ENCODE data around the gene PAFAH2.
A peak's percentile ranks its signal among the peaks of the same experiment; 100 is the strongest.

PAFAH2 gene

DNA sequence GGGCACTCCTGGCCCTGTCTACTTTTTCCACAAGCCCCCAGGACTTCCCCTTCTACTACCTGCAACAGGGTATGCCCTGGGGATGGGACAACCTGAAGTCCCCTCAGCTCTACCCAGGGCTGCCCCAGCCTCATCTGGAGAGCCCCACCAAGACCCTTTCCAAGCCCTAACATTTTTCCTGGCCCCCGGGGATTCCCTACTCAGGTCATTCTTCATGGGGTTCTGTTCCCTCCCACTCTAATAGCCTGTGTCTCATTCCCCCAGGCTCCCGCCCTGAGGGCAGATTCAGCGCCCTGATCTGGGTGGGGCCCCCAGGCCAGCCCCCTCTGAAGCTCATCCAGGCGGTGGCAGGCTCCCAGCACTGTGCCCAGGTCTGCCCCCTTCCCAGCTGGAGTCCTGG is 33.3 kb upstream of the PAFAH2 start:
- no peak for DNase-seq

DNA sequence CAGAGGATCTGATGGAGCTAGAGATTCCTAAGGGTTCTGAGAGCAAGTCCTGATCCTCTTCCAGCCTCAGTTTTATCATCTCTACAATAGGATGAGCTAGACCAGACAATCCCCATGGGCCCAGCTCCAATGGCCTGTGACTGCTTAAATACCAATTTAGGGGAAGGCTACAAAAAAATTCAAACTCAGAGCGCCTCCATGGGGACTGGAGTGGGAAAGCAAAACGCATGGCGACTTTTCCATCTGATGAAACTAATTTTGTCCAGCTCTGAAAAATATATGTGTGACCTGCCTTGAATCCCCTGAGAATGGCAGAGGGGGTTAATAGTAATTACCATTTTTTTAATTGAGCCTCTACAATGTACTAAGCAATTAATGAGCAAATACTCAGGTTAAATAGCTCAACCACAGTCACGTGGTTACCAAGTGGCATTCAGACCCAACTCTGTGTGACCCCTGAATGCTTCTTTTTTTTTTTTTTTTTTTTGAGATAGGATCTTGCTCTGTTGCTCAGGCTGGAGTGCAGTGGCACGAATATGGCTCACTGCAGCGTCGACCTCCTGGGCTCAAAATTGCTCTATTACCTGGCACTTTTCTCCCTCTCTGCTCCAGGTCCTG is 32.1 kb upstream of the PAFAH2 start:
- no peak for DNase-seq

DNA sequence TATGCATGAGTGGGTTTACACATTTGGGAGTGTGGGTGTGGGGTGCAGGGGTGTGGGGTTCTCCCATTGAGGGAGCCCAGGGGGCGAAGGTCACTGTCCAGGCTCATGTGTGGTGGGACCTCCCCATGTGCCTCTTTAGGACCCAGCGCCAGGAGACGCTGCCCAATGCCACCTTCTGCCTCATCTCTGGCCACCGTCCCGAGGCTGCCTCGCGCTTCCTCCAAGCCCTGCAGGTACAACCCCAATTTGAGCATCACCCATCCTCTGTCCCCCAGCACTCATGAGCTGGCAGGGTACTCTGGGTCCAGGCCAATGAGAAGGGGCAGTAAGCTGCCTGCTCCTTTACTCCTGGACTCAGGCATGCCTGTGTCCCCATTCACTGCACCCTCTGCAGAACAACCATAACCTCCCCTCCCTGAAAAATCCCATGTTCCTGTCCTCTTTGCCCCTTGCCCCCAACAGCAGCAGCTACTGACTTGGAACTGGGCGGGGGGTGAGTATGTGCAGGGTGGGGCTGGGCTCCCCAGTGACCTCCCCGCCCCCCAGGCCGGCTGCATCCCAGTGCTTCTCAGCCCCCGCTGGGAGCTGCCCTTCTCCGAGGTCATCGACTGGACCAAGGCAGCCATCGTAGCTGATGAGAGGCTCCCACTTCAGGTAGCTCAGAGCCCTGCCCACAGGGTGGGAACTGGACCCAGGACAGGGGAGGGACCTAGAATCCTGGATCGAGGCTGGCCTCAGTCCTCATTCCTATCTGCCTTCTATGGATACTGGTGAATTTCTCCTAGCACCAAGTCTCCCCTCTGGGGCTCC is 31.4 kb upstream of the PAFAH2 start:
- no peak for DNase-seq

DNA sequence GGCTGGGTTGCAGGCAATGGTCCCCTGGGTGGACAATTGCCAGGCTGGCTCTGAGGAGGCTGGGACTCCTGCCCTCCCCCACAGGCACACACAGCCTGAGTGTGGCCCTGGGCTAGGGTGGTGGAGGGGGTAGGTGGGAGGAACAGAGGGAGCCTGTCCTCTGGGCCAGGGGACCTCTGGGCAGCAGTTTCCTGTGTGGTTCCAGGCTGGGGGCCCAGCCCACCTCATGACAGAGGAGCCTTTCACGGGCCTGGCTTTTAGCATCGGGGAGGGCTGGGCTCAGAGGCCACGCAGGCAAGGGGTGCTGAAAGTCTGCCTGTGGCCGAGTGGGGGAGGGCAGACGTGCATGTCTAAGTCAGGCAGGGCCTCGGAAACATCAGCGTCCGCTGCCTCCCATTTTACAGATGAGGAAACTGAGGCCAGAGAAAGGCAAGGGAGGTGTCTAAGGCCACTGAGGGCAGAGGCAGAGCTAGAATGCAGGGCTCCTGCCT is 30.7 kb upstream of the PAFAH2 start:
- DNase-seq = no peak

DNA sequence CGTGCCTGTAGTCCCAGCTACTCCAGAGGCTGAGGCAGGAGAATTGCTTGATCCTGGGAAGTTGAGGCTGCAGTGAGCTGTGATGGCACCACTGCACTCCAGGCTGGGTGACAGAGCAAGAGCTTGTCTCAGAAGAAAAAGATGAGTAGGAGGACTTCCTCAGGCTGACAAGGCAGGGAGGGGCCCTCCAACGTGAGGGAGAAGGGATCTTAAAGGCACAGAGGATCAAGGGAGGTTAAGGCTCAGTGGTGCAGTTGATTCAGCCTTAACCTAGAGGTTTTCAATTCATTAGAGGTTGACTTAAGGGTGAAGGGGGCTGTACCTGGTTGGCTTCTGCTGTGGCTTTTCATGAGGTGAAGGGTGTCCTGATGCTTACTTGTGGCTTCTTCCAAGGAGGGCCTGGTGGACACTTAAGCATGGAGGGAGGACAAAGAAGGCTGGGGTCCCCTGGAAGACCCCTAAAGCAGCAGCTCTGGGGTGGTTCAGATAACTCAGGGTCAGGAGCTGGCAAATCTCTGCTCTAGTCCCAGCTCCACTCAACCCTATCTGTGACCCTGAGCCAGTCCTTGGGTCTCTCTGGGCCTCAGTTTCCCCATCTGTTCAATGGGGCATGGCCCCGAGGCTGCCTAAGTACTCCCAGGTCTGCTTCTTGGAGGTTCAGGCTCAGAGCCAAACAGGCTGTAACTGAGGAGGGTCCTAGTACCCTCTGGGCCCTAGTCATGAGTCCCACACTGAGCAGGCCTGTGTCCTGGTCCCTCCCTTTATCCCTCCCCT is 30.0 kb upstream of the PAFAH2 start:
- DNase-seq = no peak

DNA sequence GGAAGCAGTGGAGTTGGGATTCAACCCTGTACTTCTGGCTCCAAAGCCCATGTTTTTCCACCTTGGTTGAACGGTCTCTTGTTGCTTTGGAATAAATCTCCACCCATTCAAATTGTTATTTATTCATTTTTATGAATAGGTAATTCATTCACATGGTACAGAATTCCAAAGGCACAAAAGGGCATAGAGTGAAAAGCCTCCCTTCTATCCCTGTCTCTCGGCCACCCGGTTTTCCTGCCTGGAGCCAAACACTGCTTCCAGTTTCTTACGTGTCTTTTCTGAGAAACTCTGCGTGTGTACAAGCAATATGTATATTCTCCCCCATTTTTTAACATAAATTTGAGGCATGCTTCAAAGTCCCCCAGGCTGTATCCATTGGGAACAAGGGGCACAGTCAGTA is 27.7 kb upstream of the PAFAH2 start:
- no peak for DNase-seq

DNA sequence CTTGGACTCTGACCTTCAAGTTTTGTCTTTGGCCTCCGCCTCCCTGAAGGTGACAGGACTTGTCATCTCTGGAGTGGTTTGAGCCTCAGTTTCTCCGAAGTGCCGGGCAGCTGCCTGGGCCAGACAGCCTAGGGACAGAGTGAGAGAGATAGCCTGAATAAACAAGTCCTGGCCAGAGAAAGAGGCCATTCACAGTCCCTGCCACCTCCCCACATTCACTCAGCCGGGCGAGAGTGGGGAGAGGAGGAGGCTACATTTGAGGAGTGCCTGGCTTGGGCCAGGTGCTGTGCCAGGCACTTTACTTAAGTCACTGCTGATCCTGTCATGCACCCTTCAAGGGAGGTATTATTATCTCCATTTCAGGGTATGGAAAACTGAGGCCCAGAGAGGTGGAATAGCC is 27.2 kb upstream of the PAFAH2 start:
- no peak for DNase-seq

DNA sequence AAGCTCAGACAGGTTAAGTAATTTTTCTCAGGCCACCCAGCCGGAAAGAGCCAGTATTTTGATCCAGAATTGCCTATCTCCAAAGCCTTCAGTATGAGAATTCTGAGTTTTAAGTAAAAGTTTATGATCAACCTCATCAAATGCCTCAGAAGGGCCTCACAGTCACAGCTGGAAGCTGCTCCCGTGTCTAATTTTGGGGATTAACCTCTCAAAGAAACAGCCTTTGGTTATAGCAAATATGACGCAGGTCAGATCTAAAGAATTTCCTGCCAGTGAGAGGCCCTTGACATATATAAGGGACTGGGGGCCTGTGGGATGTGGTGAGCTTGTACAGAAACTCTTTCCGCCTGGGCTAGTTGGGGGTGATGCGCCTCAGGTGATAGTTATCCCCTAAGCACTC is 26.0 kb upstream of the PAFAH2 start:
- peak; percentile 50 for DNase-seq

DNA sequence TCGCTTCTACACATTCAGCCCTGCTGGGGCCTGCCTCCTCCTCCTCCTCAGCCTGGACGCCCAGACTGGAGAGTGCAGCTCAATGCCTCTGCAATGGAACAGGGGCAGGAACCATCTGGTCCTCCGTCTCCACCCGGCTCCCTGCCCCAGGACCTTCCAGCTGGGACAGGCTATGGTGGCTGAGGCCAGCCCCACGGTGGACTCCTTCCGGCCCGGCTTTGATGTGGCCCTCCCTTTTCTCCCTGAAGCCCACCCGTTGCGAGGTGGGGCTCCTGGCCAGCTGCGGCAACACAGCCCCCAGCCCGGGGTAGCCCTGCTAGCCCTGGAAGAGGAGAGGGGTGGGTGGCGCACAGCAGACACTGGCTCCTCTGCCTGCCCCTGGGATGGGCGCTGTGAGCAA is 25.1 kb upstream of the PAFAH2 start:
- no peak for DNase-seq

DNA sequence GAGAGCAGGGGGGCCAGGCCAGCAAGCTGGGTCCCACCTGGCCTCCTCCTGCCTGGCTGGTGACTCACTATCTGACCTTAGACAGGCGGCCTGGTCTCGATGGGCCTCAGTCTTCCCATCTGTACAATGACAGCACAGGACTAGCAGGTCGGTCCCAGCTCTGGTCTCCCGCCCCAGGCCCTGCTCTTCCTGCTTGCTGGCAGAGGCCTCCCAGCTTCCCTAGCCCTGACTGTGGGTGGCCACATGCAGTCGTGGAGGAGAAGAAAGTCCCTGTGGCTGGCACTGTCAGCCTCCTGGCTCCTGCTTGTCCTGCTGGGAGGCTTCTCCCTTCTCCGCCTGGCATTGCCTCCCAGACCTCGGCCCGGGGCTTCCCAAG is 24.5 kb upstream of the PAFAH2 start:
- DNase-seq = no peak

DNA sequence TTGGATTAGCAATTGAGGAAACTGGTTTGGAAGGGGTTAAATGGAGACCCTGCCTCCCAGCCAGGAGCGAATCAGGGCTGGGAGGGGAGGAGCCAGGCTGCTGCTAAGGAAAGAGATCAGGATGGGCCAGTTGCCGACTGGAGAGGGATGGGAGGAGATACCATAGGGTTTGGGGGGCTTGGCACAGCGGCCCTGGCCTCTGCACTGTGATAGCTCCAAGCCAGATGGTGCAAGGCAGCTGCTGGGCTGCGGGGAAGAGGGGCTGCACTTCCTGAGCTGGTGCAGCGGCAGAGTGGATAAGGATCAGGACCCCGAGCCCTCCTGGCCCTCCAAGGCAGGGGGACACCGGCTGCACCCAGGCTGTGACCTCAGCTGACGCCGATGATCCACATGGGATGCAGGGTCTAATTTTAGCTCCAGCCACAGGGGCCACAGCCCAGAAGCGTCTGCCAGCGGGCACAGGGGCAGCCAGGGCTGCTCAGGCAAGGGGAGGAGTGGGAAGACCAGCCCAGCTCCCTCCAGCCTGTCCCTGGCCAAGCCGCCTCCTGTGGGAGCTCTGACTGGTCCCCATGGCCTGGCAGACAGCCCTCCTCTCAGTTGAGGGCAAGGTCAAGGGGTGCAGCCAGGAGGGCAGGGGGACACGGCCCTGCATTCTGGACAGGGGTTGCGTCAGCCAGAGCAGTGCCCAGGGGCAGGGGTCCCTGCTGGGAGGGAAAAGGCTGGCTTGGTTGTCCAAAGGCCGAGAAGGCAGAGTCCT is 24.0 kb upstream of the PAFAH2 start, which contains the start of gene EXTL1:
Gene EXTL1 (plus strand): TSS at position 129 of the 757 bp plus-strand sequence. CDS start 872 bp downstream, outside the sequence.
- peak; percentile 72 for DNase-seq

DNA sequence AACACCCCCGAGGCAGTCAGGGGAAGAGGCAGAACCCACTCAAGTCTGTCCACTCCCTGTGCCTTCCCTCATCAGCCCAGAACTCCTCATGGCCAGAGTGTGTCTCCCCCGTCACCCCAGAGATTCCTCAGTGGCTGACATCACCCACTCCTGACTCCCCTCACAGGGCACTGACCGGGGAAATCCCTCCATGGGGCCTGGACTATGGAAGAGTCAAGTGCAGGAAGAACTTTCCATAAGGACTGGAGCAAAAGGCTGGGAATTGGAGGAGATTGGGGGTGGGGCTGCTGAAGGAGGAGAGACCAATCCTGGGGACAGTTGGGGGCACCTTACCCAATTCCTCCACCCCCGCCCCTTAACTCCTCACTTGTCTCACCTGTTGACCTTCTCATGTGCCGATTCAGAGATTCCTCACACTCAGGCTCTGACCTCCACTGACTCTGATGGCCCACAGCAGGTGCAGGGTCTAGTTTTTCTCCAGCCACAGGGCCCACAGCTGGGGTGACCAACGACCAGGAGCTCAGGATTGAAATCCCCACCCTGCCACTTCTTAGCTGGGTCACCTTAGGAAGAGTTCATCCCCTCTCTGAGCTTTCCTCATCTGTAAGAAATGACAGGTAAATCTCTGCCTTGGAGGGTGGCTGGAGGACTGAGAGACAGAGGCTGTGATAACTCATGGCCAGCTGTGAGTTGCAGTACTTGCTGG is 23.2 kb upstream of the PAFAH2 start:
- no peak for DNase-seq

DNA sequence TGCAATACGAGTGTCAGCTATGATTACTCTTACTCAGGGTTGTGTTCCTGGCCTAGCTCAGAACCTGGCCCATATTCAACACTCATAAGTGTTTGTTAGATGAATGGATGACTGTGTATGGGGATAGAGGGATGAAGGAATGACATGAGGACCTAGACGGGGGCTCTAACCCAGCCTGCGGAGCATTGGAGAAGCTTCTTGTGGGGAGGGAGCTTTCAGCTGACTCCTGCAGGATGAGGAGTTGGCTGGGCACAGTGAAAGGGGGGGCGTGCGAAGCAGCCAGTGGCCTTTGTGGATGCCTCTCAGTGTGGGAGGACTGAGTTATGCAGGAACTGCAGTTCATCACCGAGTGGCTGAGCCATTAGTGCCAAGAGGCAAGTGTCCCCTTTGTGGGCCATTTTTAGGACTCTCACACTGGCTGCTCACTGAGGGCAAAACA is 22.5 kb upstream of the PAFAH2 start:
- DNase-seq = peak; percentile 67

DNA sequence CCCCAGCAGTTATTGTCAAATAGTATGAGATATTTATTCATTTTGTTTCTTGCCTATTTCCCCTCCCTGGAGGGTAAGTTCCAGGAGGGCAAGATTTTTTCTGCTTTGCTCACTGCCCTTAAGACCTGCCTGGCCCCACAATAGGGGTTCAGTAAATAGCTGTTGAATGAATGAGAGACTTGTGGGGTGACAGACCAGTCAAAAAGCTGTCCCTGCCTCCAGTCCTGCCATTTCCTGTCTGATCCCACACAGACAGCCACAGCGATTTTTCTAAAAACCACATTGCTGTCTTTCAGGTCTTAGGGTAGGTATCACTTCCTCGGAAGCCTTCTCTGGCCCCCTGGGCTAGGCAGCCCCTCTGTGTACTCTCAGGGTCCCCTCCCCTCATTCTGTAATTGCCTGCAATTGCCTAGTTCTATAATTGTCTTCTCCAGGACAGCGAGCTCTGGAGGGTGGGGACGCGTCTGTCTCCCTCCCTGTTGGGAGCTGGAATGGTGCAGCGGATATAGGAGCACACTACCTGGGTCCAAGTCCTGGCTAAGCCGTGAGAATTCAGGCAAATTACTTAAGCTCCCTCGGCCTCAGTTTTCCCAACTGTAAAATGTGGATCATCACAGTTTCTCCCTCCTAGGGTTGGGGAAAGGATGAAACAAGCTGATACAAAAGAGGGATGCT is 21.9 kb upstream of the PAFAH2 start:
- peak; percentile 88 for DNase-seq

DNA sequence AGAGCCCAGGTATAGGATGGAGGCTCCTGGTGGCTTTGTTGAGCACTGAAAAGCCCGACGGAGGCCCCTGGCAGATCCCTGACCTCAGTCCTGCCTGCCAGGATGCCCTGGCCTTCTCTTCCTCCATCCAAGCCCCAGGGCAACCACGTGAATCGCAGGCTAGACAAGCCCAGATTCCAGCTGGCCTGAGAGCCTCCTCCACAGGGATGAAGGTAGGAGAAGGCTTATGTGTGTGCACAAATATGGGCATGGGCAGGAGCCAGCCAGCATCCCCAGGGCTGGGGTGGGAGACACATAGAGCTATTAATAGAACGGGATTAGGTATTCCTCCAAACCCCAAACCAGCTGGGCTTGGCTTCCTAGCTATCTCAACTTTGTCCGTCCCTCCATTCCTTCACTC is 19.7 kb upstream of the PAFAH2 start:
- peak; percentile 89 for DNase-seq

DNA sequence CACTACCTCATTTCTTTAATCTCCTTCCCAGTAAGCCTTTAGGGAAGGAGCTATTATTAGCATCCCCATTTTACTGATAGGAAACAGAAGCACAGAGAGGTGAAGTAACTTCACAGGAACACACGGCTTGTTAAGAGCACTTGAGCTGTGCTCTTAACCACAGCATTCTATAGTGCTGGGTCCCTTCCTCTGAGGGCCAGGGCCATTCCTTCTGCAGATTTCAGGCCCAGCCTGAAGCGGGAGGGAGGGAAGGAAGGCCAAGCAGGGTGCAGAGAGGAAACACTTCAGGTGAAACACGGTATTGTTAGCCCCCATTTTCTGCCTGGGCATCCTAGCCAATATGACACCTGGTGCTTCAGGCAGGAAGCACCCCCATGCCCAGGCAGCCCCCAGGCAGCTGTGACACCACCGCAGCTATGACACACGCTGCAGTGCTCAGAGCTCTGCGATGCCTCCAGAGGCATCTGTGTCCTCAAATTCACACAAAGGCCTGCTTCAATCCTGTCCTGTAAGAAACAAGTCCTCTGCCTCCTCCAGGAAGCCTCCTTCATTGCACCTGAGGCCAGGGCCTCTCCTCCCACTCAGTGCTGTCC is 19.2 kb upstream of the PAFAH2 start:
- DNase-seq = peak; percentile 43

DNA sequence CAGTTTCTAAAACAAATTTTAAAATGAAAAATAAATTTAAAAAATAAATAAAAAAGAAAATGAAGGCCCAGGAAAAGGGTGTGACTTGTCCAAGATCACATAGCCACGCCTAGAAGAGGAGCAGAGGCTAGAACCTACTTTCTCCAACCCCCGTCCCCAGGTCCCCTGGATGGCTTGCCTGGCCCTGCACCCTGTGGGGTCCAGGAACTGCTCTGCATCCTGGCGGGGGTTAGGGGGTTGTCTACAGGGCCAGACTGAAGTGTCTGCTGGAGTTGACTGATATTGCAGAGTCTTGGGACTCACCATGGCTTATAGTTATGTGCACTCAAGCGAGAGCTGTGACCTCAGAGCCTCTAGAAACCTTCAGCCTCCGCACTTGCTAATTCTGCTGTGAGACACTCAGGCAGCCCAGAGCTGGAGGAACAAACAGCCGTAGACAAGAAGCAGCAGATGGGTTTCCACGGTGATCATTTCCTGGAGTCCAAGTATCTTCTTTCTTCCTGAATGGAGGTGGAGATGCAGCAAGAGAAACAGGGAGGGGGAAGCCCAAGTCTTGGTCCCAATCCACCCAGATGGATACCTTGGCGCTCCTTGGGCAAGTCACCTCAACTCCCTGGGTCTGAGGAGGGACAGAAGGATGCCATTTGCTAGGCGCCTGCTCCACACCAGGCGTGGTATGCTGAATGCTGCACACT is 18.5 kb upstream of the PAFAH2 start:
- DNase-seq = peak; percentile 39

DNA sequence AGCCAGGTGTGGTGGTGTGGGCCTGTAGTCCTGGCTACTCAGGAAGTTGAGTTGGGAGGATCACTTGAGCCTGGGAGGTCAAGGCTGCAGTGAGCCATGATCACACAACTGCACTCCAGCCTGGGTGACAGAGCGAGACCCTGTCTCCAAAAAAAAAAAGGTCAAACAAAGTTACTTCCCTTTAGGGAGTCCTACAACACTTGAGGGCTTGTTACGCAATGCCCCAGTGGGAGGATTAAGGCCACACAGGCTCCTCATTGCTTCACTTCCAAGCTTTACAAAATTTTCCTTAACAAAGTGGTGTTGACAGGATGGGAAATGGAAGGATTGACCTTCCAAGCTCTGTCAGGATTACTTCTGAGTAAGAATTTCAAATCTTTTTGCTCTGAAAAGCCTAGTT is 17.5 kb upstream of the PAFAH2 start:
- peak; percentile 75 for DNase-seq

DNA sequence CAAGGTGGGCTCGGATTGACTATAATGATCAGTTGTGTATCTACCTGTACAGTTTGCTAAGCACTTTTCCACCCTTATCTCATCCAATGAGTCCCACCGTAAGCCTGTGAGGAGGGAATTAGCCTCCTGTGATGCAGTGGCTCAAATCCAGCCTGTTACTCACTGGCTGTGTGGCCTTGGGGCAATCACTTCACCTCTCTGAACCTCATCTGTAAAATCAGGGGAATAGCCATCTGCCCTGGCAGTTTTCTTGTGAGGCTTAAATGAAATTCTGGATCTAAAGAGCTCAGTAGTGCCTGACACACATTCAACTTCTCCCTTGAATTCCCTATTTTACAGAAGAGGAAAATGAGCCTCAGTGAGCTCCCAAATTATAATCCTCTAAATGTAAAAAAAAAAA is 16.3 kb upstream of the PAFAH2 start:
- no peak for DNase-seq

DNA sequence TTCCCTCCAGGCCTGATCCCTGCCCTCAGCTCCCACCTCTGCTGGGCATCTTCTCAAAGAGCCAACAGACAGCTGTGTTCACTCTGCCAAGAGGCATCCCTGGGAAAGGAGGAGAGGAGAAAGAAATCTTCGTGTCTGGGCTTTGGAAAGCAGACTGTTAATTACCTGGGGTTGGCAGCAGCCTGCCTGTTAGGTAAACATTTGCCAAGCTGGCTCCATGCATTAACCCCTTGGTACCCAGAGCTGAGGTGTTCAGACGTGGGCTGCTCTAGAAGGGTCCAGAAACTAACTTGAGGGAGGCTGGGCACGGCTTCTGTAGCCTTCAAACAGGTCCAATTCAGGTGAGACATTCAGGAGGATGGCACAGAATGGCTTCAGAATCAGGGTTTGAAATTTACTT is 15.0 kb upstream of the PAFAH2 start:
- DNase-seq = no peak

DNA sequence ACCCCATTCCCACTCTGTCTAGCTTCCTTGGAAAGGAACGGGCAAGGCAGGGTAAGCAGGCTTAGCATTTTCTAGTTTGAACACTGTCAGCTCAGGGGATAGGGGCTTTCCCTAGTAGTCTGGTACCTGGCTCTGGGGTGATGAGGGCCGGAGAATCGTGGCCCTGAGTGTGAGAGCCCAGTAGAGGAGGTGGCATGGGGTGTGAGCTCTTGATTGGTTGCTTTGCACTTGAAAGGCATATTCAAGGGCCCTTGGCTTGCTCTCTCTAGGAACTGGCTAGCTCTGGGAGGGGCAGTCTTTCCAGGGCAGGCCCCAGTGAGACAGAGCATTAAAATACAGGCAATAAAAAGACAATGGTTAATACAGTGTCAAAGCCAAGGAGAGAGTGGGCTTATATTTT is 13.0 kb upstream of the PAFAH2 start:
- no peak for DNase-seq

All from fibroblast of upper back skin (primary cell).